HEK293 (cell line): ENCODE data around the gene ENDOU.

Source experiments
- HOXD13 ChIP-seq: sonication (generic); formaldehyde crosslinking; IDR thresholded peaks from 2 replicates; pipeline ENCODE4 v1.8.0; 2022; ENCODE audit warnings: missing genetic modification reagents, borderline replicate concordance
- MEIS1 ChIP-seq: sonication (generic); formaldehyde crosslinking; IDR thresholded peaks from 2 replicates; pipeline ENCODE4 v1.8.1; 2022; ENCODE audit warnings: missing genetic modification reagents, mild to moderate bottlenecking, borderline replicate concordance
- SCRT2 ChIP-seq: fragments of 450-650 bp; formaldehyde crosslinking; IDR thresholded peaks from 2 replicates; pipeline ENCODE4 v1.5.1; 2016; ENCODE audit warnings: missing biosample characterization, missing genetic modification characterization
- YY1 ChIP-seq: fragments of 450-650 bp; formaldehyde crosslinking; IDR thresholded peaks from 2 replicates; pipeline ENCODE4 v1.5.1; 2018; ENCODE audit warnings: missing biosample characterization, missing genetic modification characterization
- ZBTB11 ChIP-seq: fragments of 450-650 bp; formaldehyde crosslinking; conservative IDR thresholded peaks from 2 replicates; pipeline ENCODE4 v1.5.1; 2016; ENCODE audit warnings: low read depth, missing biosample characterization, missing genetic modification characterization
- ZNF114 ChIP-seq: fragments of 450-650 bp; formaldehyde crosslinking; IDR thresholded peaks from 2 replicates; pipeline ENCODE4 v1.5.0; 2017; ENCODE audit warnings: missing biosample characterization, missing genetic modification characterization
- ZNF23 ChIP-seq: fragments of 450-650 bp; formaldehyde crosslinking; IDR thresholded peaks from 2 replicates; pipeline ENCODE4 v1.5.1; 2016; ENCODE audit warnings: missing biosample characterization, missing genetic modification characterization, borderline replicate concordance
- ZNF341 ChIP-seq: fragments of 450-650 bp; formaldehyde crosslinking; IDR thresholded peaks from 2 replicates; pipeline ENCODE4; 2016; ENCODE audit warnings: low read depth, missing biosample characterization, missing genetic modification characterization
- ZNF354C ChIP-seq: fragments of 450-650 bp; formaldehyde crosslinking; IDR thresholded peaks from 2 replicates; pipeline ENCODE4 v1.5.1; 2016; ENCODE audit warnings: missing biosample characterization, missing genetic modification characterization, low read depth, borderline replicate concordance
- ZNF530 ChIP-seq: fragments of 450-650 bp; formaldehyde crosslinking; IDR thresholded peaks from 2 replicates; pipeline ENCODE4 v1.5.1; 2016; ENCODE audit warnings: low read depth, missing biosample characterization, missing genetic modification characterization
- ZNF544 ChIP-seq: fragments of 450-650 bp; formaldehyde crosslinking; IDR thresholded peaks from 2 replicates; pipeline ENCODE4 v1.5.0; 2017; ENCODE audit warnings: missing biosample characterization, missing genetic modification characterization
- ZNF571 ChIP-seq: fragments of 450-650 bp; formaldehyde crosslinking; IDR thresholded peaks from 2 replicates; pipeline ENCODE4 v1.5.0; 2017; ENCODE audit warnings: missing biosample characterization, missing genetic modification characterization
- ZNF629 ChIP-seq: fragments of 450-650 bp; formaldehyde crosslinking; IDR thresholded peaks from 2 replicates; pipeline ENCODE4 v1.5.1; 2017; ENCODE audit warnings: missing biosample characterization, missing genetic modification characterization
- ZNF670 ChIP-seq: fragments of 450-650 bp; formaldehyde crosslinking; IDR thresholded peaks from 2 replicates; pipeline ENCODE4 v1.5.1; 2016; ENCODE audit warnings: missing biosample characterization, missing genetic modification characterization, low read depth
- ZNF704 ChIP-seq: fragments of 450-650 bp; formaldehyde crosslinking; IDR thresholded peaks from 2 replicates; pipeline ENCODE4 v1.5.1; 2016; ENCODE audit warnings: missing biosample characterization, missing genetic modification characterization
- ZNF76 ChIP-seq: fragments of 450-650 bp; formaldehyde crosslinking; IDR thresholded peaks from 2 replicates; pipeline ENCODE4; 2016; ENCODE audit warnings: low read depth, missing biosample characterization, missing genetic modification characterization, borderline replicate concordance
- ZSCAN16 ChIP-seq: fragments of 450-650 bp; formaldehyde crosslinking; IDR thresholded peaks from 2 replicates; pipeline ENCODE4 v1.5.1; 2016; ENCODE audit warnings: missing biosample characterization, missing genetic modification characterization
- ZXDB ChIP-seq: fragments of 450-650 bp; formaldehyde crosslinking; IDR thresholded peaks from 2 replicates; pipeline ENCODE4 v1.5.1; 2016; ENCODE audit warnings: missing biosample characterization, missing genetic modification characterization
- TF ChIP-seq, protein P1 (sequence below): fragments of 450-650 bp; formaldehyde crosslinking; IDR thresholded peaks from 2 replicates; pipeline ENCODE4 v1.5.1; 2016; ENCODE audit warnings: missing biosample characterization, missing genetic modification characterization
- TF ChIP-seq, protein P2 (sequence below): fragments of 450-650 bp; formaldehyde crosslinking; IDR thresholded peaks from 2 replicates; pipeline ENCODE4 v1.5.1; 2017; ENCODE audit warnings: missing biosample characterization, missing genetic modification characterization
- TF ChIP-seq, protein P3 (sequence below): fragments of 450-650 bp; formaldehyde crosslinking; IDR thresholded peaks from 2 replicates; pipeline ENCODE4 v1.5.1; 2016; ENCODE audit warnings: missing biosample characterization, missing genetic modification characterization

The ENDOU gene

DNA sequence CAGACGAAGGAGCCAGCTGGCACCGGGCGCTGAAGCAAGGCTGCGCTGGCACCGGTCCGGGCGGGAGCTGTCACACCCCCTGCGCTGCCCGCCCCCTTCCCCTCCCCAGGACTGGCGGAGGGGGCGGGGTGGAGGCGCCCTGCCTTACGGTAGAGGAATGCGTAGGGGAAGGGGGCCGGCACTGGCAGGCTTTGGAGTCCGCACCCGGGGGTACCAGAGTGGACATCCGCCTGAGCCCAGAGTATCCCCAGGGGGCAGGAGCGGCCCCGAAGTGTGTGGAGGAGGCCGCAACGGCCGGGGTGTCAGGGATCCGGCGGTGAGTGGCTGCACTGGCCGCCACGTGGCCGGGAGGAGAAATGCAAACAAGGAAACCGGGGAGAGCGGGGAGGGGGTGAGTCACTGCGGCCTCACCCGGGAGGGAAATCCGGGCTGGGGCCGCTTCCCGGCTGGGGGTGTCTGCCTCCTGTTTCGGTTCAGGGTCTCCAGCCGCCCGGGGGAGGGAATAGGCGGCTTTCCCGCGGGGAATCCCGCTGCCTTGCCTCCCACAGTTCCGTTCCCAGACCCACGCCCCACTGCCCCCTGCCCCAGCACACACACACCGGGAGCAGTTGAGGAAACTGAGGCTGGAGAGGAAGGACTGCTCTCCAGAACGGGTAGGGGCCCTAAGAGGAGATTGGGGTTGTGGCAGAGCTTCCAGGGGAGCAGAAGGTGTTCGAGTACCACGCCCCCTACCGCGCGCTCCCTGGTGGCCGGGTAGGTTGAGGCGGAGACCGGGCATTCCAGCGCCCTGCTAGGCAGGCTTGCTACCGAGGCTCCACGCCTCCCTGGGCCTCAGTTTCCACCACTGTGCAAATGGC, 33.8 kb upstream of the ENDOU start, which contains the start of gene RAPGEF3 (continued):
- TF ChIP-seq, protein P1, sequence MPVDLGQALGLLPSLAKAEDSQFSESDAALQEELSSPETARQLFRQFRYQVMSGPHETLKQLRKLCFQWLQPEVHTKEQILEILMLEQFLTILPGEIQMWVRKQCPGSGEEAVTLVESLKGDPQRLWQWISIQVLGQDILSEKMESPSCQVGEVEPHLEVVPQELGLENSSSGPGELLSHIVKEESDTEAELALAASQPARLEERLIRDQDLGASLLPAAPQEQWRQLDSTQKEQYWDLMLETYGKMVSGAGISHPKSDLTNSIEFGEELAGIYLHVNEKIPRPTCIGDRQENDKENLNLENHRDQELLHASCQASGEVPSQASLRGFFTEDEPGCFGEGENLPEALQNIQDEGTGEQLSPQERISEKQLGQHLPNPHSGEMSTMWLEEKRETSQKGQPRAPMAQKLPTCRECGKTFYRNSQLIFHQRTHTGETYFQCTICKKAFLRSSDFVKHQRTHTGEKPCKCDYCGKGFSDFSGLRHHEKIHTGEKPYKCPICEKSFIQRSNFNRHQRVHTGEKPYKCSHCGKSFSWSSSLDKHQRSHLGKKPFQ (tag by site-specific recombination) = no peak
- TF ChIP-seq YY1 = no peak
- no peak for TF ChIP-seq ZNF354C (tag by site-specific recombination)
- TF ChIP-seq ZNF76 (tag by site-specific recombination) = no peak
- no peak for TF ChIP-seq ZNF670 (tag by site-specific recombination)
- no peak for TF ChIP-seq ZNF530 (tag by site-specific recombination)
- TF ChIP-seq ZXDB (tag by site-specific recombination) = peak; percentile 68
- TF ChIP-seq, protein P2, sequence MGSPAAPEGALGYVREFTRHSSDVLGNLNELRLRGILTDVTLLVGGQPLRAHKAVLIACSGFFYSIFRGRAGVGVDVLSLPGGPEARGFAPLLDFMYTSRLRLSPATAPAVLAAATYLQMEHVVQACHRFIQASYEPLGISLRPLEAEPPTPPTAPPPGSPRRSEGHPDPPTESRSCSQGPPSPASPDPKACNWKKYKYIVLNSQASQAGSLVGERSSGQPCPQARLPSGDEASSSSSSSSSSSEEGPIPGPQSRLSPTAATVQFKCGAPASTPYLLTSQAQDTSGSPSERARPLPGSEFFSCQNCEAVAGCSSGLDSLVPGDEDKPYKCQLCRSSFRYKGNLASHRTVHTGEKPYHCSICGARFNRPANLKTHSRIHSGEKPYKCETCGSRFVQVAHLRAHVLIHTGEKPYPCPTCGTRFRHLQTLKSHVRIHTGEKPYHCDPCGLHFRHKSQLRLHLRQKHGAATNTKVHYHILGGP = no peak
- peak; percentile 94 for TF ChIP-seq ZNF341 (tag by site-specific recombination)
- no peak for TF ChIP-seq ZNF23
- TF ChIP-seq ZNF114 (tag by site-specific recombination) = no peak
- no peak for TF ChIP-seq ZNF544 (tag by site-specific recombination)
- TF ChIP-seq ZNF704 (tag by site-specific recombination) = no peak
- no peak for TF ChIP-seq MEIS1
- TF ChIP-seq ZNF571 = no peak
- TF ChIP-seq HOXD13 (CRISPR knock-in tag) = no peak
- no peak for TF ChIP-seq SCRT2
- peak; percentile 66 for TF ChIP-seq ZNF629 (tag by site-specific recombination)
- peak; percentile 32; the same call in 1 of the 2 replicates for TF ChIP-seq ZBTB11
- TF ChIP-seq ZSCAN16 (tag by site-specific recombination) = no peak
- TF ChIP-seq, protein P3, sequence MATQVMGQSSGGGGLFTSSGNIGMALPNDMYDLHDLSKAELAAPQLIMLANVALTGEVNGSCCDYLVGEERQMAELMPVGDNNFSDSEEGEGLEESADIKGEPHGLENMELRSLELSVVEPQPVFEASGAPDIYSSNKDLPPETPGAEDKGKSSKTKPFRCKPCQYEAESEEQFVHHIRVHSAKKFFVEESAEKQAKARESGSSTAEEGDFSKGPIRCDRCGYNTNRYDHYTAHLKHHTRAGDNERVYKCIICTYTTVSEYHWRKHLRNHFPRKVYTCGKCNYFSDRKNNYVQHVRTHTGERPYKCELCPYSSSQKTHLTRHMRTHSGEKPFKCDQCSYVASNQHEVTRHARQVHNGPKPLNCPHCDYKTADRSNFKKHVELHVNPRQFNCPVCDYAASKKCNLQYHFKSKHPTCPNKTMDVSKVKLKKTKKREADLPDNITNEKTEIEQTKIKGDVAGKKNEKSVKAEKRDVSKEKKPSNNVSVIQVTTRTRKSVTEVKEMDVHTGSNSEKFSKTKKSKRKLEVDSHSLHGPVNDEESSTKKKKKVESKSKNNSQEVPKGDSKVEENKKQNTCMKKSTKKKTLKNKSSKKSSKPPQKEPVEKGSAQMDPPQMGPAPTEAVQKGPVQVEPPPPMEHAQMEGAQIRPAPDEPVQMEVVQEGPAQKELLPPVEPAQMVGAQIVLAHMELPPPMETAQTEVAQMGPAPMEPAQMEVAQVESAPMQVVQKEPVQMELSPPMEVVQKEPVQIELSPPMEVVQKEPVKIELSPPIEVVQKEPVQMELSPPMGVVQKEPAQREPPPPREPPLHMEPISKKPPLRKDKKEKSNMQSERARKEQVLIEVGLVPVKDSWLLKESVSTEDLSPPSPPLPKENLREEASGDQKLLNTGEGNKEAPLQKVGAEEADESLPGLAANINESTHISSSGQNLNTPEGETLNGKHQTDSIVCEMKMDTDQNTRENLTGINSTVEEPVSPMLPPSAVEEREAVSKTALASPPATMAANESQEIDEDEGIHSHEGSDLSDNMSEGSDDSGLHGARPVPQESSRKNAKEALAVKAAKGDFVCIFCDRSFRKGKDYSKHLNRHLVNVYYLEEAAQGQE (tag by site-specific recombination) = no peak; the same call in 1 of the 2 replicates
- TF ChIP-seq, all 188 proteins: peak for 51
